NCI-H2196 treated with DMSO at 0.1 percent for 48 hours (cell line): Measurements from ENCODE around the gene KANK3.
"Not testable (repeated sequence)": the region's sequence is repeated elsewhere in the genome, so short reads cannot be mapped to it uniquely, and the experiment has no call there.

Experiments
- DNase-seq: peaks from one replicate; lab custom pipeline; 2025; ENCODE audit not compliant: unreplicated experiment; lab: John Stamatoyannopoulos, UW

Gene KANK3

GRCh38 chr19:8371011-8371804 lies 28.1 kb upstream of the KANK3 start:
- no peak for DNase-seq

- DNase-seq, result no peak
These were observed 27.3 kb upstream of the KANK3 start for GRCh38 chr19:8370176-8371010.

GRCh38 chr19:8367327-8368001 lies 24.4 kb upstream of the KANK3 start:
- peak; percentile 76 for DNase-seq

- DNase-seq, result no peak
These were observed 23.9 kb upstream of the KANK3 start for GRCh38 chr19:8366961-8367326.

- DNase-seq, result no peak
These were observed 23.1 kb upstream of the KANK3 start for GRCh38 chr19:8366121-8366581.

- DNase-seq, result no peak
These were observed 21.0 kb upstream of the KANK3 start, which contains the start of gene ANGPTL4 for GRCh38 chr19:8363803-8364771. Gene ANGPTL4 (plus strand): TSS chr19:8364155. CDS start chr19:8364322, 167 bp downstream.

GRCh38 chr19:8361921-8362793 lies 19.1 kb upstream of the KANK3 start:
- peak; percentile 95 for DNase-seq

- no peak for DNase-seq
These were observed 17.1 kb upstream of the KANK3 start for GRCh38 chr19:8360196-8360595.

GRCh38 chr19:8358948-8359347 lies 15.9 kb upstream of the KANK3 start:
- no peak for DNase-seq

GRCh38 chr19:8357007-8357521 lies 14.0 kb upstream of the KANK3 start:
- DNase-seq, result no peak

- DNase-seq, result no peak
These were observed 12.8 kb upstream of the KANK3 start for GRCh38 chr19:8355631-8356402.

GRCh38 chr19:8352845-8353244 lies 9.8 kb upstream of the KANK3 start:
- not testable (repeated sequence) for DNase-seq

- no peak for DNase-seq
These were observed 9.2 kb upstream of the KANK3 start for GRCh38 chr19:8352134-8352827.

GRCh38 chr19:8349629-8350372 lies 6.7 kb upstream of the KANK3 start:
- not testable (repeated sequence) for DNase-seq

GRCh38 chr19:8343483-8343844 lies 402 bp upstream of the KANK3 start:
- no peak for DNase-seq

- DNase-seq, result no peak
These were observed 762 bp downstream of the KANK3 start for GRCh38 chr19:8342316-8342683.

- not testable (repeated sequence) for DNase-seq
These were observed 1.6 kb downstream of the KANK3 start for GRCh38 chr19:8341504-8341903.
